LHCN-M2 (cell line): ENCODE measurements around the gene CRACR2B. TPM values are rescaled to one million over a fixed set of nuclear protein-coding genes. Genes with fewer than 3 reads are reported as not detected.

Source experiments
- DNase-seq: peaks from one replicate; pipeline ENCODE4 v3.0.0-alpha.2; 2012; ENCODE audit warnings: low read depth
- total RNA-seq: library from RNA; depleted of rRNA; stranded (reverse); fragments of >200 nt; gene quantifications from 2 replicates; pipeline ENCODE4 v1.2.3, GENCODE V29; 2014

CRACR2B gene
- total RNA-seq, 1 experiment from 2014 or later: 0.40 TPM

GRCh38 chr11:794766-795633 is 32.7 kb upstream of the CRACR2B start:
- no peak for DNase-seq

DNA sequence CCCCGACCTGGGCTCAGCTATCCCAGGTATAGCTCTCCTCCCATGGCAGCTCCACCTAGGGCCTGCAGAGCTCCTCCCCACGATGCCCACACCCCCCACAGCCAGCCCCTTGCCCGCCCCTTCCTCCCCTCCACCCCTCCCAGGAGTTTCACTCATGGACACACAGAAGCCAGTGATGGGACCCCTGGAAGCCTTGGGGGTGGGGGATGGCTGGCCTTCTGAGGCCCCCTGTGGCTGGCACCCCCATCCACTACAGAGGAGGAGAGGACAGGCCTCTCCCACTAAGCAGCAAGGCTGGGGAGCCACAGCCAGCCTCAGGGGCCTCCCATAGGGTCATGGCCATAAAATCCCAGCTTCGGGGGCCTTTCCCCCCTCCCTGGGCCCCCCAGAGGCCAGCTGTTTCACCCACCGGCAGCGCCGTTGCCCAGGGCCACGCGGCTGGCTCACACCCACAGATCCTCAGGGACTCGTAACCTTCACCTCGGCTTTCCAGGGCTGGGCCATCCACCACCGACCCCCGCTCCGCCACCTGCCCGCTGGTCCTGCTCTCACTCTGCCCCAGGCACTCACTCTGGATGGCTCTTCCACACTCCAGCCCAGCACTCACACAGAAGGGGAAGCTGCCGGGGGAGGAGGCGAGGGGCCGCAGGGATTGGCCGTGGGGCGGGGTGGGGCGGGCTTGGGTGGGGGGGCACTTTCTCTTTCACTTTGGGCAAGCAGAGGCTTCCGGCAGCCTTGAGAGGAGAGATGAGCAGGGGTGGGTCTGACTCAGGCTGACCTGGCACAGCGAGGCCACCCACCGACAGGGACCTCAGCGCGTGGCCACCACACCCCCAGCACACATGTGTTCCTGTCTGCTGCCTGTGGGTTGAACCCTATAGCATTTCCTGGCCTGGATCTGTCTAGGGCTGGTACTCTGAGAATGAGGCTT is 31.8 kb upstream of the CRACR2B start:
- peak; percentile 88 for DNase-seq

DNA sequence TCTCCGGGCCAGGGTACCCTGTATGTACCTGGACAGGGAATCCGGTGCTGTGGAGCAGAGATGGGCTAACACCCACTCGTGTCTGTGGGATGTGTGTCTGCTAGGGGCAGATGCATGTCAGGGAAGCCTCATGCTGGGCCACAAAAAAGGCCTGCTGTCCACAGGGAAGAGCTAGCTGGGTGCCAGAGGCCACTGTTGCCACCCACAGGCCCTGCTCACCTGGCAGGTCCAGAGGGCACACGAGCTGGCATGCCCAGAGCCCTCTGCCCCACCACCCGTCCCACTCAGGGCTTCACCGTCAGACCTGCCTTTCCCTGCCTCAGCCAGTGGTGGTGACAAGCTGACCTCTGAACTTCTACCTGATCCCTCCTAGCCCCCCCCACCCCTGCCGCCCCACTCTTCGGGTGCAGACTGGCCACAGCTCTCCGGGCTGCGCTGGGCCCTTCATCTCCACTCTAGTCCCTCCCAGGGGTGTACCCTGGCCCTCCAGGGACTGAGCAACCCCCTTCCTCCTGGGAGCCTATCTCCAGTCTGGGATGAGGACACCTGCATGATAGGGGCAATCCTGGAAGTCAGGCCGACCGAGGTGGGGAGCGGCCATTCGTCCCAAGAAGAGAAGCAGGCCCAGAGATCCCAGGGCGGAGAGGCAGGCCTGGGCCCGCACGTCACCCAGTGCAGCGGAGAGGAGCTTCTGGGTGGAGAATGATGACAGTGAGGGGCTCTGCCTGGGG is 31.0 kb upstream of the CRACR2B start:
- no peak for DNase-seq

GRCh38 chr11:797296-798092 is 30.2 kb upstream of the CRACR2B start:
- DNase-seq: peak; percentile 83

- peak; percentile 67 for DNase-seq
These were observed 29.5 kb upstream of the CRACR2B start, which contains the start of gene SLC25A22 for GRCh38 chr11:798093-798713. SLC25A22 (minus strand) TSS chr11:798281; CDS start chr11:795006, 3,275 bp downstream.

DNA sequence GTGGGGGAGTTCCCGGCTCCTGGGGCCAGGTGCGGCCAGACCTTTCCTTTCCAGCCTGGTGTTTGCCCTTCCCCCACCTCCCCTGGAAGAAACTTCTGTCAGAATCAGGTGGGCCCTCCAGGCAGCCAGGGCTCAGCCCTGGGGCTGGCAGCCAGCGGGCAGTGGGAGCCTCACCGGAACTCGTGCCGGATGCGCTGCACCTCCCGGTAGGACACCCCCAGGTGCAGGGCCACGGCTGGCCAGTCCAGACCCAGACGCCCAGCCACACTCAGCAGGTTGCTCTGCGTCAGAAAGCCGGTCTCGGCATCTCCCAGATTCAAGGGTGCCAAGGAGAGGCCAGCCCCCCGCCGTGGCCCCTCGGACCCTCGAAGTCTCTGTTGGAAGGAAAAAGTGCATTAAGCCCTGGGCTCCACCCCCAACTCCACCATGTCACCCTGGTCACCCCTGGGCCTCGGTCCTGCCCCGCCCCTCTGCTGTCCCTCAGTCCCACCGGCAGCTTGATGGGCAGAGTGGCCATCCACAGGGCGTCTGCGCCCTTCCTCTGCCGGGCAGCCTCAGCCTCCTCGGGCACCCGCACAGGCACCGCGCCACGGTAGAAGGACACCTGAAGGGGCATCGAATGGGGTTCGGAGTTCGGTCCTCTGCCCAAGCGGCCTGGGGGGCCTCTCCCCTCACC is 27.9 kb upstream of the CRACR2B start:
- no peak for DNase-seq

GRCh38 chr11:800473-800872 is 27.2 kb upstream of the CRACR2B start:
- DNase-seq: no peak

GRCh38 chr11:801097-801780 is 26.5 kb upstream of the CRACR2B start:
- DNase-seq: no peak

- no peak for DNase-seq
These were observed 25.6 kb upstream of the CRACR2B start for GRCh38 chr11:802018-802617.

DNA sequence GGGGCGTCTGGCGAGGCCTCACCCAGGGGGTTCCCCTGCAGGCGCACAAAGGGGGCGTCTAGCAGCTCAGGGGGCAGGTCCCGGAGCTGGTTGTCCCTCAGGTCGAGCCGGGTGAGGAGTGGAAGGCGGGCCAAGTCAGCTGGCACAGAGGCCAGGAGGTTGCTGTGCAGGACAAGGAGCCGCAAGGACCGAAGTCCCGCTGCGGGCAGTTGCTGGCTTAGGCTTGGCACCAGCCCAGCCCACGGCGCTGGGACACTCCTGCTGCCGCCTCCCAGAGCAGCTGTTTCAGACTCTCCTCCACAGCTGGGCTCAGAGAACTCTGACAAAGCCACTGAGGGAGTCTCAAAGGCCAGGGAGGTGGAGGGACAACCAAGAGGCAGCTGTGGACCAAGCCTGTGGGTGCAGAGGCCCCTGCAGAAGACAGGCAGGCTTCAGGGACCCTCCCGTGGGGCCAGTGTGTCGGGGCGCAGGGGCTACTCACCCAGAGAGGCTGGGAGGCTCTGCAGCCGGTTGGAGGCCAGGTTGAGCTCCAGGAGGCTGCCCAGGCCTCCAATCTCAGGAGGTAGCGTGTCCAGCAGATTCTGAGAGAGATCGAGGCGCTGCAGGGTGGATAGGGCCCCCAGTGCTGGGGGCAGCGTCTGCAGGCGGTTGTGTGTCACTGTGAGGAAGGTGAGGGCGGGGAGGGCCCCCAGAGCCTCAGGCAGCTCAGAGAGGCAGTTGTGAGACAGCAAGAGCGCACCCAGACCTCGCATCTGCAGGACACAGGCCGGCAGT is 24.8 kb upstream of the CRACR2B start:
- no peak for DNase-seq

GRCh38 chr11:803467-803742 is 24.3 kb upstream of the CRACR2B start:
- DNase-seq: no peak

DNA sequence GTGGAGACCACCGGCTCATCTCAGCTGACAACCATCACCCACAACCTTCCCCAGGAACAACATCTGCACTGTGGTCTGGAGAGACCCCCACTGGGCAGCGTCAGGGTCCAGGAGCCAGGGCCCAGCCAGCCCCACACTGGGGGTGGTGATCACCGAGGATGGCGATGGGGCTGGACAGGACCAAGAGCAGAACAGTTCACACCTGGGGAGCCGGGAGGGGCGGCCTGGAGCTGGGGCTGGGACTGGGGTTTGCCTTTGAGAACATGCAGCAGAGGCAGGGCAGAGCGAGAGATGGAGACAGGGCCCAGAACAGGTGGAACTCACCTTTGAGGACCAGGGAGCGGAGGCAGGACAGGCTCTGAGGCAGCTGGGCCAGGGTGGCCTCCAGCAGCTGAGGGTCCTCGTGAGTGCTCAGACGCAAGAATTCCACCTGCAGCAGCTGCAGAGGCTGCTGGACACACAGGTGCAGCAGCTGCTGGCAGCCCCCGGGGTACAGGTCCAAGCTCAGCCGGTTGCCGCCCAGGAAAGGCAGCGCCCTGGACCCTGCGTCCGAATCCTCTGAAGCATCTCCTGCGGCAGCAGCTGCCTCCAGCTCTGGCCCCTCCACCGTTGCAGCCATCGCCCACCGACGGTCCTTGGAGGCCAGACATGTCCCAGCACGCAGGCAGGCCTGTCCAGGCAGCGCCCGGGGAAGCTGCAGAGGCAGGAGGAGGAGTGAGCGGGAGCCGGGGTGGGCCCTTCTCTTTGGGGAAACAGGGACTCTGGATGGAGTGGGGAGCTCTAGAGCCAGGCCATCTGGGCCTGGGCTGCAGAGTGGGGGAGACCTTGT is 23.7 kb upstream of the CRACR2B start:
- DNase-seq: no peak

GRCh38 chr11:804599-804964 is 23.1 kb upstream of the CRACR2B start:
- no peak for DNase-seq

- DNase-seq: peak; percentile 85
These were observed 19.1 kb upstream of the CRACR2B start for GRCh38 chr11:808427-809286.

DNA sequence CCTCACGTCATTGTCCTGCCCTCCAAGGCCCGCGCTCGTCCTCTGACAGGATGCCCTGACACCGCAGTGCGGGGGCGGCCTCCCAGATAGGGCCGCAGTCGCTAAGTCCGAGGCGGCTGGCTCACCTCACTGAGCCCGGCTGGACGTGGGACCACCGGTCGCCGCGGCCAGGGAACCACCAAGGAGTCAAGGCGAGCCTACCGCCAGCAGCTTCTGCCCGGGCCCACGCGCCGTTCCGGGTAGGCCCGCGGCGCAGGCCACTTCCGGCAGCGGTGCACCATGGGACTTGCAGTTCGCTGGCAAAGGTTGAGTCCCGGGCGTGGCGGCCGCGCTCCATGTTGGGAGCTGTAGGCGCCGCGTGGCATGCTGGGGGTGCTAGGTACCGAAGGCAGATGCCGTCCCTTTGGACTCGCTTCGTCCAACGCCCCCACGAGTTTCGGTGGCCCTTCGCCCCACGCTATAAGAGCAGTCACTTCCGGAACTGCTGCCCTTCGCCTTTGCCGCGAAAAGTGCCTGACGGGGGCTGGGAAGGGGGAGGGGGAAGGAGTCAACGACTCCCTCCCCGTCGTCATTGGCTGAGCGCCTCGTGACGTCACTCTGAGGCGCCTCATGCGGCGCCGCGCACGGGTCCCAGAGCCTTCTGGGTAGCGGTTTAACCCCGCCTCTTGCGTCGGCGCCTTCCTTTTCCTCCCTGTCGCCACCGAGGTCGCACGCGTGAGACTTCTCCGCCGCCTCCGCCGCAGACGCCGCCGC is 18.3 kb upstream of the CRACR2B start, which contains the start of gene RPLP2:
Gene RPLP2 (plus strand): TSS at position 681 of the 753 bp plus-strand sequence. CDS start 268 bp downstream, outside the sequence.
- peak; percentile 96 for DNase-seq
